ENCODE data around the gene SHB. TPM values are rescaled to one million over a fixed set of nuclear protein-coding genes. Genes with fewer than 3 reads are reported as not detected.
"Not testable (repeated sequence)": the region's sequence is repeated elsewhere in the genome, so short reads cannot be mapped to it uniquely, and the experiment has no call there.

SHB gene
- total RNA-seq, 1 donor from 2014 or later = 1.1 TPM

DNA sequence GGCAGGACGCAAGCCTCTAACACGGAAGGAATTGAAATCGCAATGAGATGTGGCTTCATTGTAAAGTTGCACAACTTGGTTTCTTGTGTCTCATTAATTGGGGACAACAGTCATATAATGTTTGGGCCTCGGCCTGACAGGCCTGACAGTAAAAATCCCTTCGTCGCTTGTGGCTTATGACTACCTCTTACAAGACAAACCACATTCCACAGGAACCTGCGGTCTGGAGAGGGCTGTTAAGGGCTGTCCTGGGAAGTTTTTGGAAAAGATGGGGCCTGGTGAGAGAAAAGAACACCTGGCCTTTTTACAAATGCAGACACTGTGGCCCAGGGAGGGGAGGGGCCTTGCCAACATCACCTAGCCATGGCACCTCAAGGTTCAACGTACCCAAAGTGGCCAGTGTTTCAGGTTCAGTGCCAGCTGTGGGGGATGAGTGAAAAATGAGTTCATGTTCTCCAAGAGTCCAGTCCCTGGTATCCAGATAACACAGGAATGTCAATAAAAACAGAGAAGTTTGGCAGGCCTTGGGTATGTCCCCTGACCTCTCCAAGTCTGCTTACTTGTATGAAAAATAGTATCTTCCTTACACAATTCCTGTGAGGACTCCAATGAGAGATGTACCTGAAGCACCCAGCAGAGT lies 22.2 kb downstream of the SHB start:
- Histone ChIP-seq H2AFZ (replicated peaks) (no peak overlapping the region), H4K20me1 (ENCODE audit: low read depth) (no peaks in the 10 kb centered on the region), H3K4me2 (peak overlapping the region; percentile 68), H3K4me3 (no peak overlapping the region), H3K27me3 (no peaks in the 10 kb centered on the region), H3K9me3 (ENCODE audit: low read depth) (no peaks in the 10 kb centered on the region), H3F3A (ENCODE audit: low read depth) (peaks cover 19% of the 10 kb centered on the region), H3K9ac (no peak overlapping the region), H3K36me3 (no peaks in the 10 kb centered on the region), H3K79me2 (ENCODE audit: low read depth) (peaks cover 4% of the 10 kb centered on the region), H3K27ac (no peak overlapping the region), H3K4me1 (peaks cover 20% of the 10 kb centered on the region)
- Mint-ChIP-seq H3K36me3 (peaks cover 1% of the 10 kb centered on the region), H3K4me3 (no peak overlapping the region), H3K27ac (peak overlapping the region; percentile 59), H3K27me3 (ENCODE audit: insufficient read depth, low read depth) (peaks cover 7% of the 10 kb centered on the region), H3K4me1 (peaks cover 44% of the 10 kb centered on the region), H3K9me3 (no peaks in the 10 kb centered on the region)
- no peak for DNase-seq (ENCODE audit: low spot score)
- TF ChIP-seq, protein P1, sequence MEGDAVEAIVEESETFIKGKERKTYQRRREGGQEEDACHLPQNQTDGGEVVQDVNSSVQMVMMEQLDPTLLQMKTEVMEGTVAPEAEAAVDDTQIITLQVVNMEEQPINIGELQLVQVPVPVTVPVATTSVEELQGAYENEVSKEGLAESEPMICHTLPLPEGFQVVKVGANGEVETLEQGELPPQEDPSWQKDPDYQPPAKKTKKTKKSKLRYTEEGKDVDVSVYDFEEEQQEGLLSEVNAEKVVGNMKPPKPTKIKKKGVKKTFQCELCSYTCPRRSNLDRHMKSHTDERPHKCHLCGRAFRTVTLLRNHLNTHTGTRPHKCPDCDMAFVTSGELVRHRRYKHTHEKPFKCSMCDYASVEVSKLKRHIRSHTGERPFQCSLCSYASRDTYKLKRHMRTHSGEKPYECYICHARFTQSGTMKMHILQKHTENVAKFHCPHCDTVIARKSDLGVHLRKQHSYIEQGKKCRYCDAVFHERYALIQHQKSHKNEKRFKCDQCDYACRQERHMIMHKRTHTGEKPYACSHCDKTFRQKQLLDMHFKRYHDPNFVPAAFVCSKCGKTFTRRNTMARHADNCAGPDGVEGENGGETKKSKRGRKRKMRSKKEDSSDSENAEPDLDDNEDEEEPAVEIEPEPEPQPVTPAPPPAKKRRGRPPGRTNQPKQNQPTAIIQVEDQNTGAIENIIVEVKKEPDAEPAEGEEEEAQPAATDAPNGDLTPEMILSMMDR (IDR thresholded peaks at IDR 0.05) = no peak
- no peak for TF ChIP-seq EZH2phosphoT487 (IDR thresholded peaks at IDR 0.05)

DNA sequence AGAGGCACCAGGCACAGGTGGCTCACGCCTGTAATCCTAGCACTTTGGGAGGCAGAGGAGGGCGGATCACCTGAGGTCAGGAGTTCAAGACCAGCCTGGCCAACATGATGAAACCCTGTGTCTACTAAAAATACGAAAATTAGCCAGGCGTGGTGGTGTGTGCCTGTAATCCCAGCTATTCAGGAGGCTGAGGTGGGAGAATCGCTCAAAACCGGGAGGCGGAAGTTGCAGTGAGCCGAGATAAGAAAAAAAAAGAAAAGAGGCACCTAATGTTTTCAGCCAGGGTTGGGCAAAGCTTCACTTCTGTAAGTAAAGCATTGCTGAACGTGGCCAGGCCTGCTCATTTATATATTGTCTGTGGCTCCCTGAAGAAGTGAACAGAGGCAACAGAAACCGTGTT lies 23.1 kb downstream of the SHB start:
- H3K9me3 ChIP-seq (ENCODE audit: low read depth); DNase-seq (ENCODE audit: low spot score); H3K4me3 ChIP-seq; H3K4me2 ChIP-seq; H3K36me3 Mint-ChIP-seq; H3K27me3 Mint-ChIP-seq (ENCODE audit: insufficient read depth, low read depth); H3K9me3 Mint-ChIP-seq; H2AFZ ChIP-seq (replicated peaks); H3K36me3 ChIP-seq; H3K79me2 ChIP-seq (ENCODE audit: low read depth); H3K4me3 Mint-ChIP-seq; H3K27me3 ChIP-seq; H3K27ac ChIP-seq; H4K20me1 ChIP-seq (ENCODE audit: low read depth); H3K27ac Mint-ChIP-seq; H3K9ac ChIP-seq: not testable (repeated sequence)
- H3F3A ChIP-seq (ENCODE audit: low read depth) = peaks cover 19% of the 10 kb centered on the region
- peaks cover 20% of the 10 kb centered on the region for H3K4me1 ChIP-seq
- peaks cover 45% of the 10 kb centered on the region for H3K4me1 Mint-ChIP-seq

DNA sequence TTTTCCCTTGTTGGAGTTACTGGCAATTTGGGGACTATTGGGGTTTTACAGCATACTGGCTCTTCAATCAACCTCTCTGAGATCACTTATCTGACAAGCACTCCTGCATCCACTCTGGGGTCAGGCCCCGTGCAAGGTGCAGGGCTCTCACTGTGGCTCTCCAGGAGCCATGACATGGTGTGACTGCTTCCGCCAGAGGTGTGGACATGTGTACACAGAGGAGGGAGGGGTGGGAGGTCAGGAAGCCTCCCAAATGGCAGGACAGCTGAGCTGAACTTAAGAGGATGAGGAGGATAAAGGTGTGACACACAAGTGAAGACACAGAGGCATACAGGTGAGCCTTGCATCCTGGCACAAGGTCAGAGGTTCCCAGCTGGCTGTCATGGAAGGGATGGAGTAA lies 24.3 kb downstream of the SHB start:
- no peaks in the 10 kb centered on the region for H3K36me3 Mint-ChIP-seq
- Histone ChIP-seq H3K4me2 (no peak overlapping the region), H3K4me1 (peaks cover 21% of the 10 kb centered on the region), H3K9ac (no peak overlapping the region), H3K9me3 (ENCODE audit: low read depth) (no peaks in the 10 kb centered on the region), H3K27ac (no peak overlapping the region), H3K79me2 (ENCODE audit: low read depth) (peaks cover 4% of the 10 kb centered on the region), H3K27me3 (no peaks in the 10 kb centered on the region), H4K20me1 (ENCODE audit: low read depth) (no peaks in the 10 kb centered on the region), H3F3A (ENCODE audit: low read depth) (peaks cover 19% of the 10 kb centered on the region), H3K4me3 (no peak overlapping the region), H2AFZ (replicated peaks) (no peak overlapping the region), H3K36me3 (no peaks in the 10 kb centered on the region)
- H3K27me3 Mint-ChIP-seq (ENCODE audit: insufficient read depth, low read depth) = peaks cover 7% of the 10 kb centered on the region
- no peak overlapping the region for H3K27ac Mint-ChIP-seq
- no peak for DNase-seq (ENCODE audit: low spot score)
- no peaks in the 10 kb centered on the region for H3K9me3 Mint-ChIP-seq
- no peak overlapping the region for H3K4me3 Mint-ChIP-seq
- H3K4me1 Mint-ChIP-seq = peaks cover 52% of the 10 kb centered on the region
- TF ChIP-seq, protein P1 (IDR thresholded peaks at IDR 0.05) = no peak
- TF ChIP-seq EZH2phosphoT487 (IDR thresholded peaks at IDR 0.05) = no peak
- TF ChIP-seq EZH2 (IDR thresholded peaks at IDR 0.05) = no peak

DNA sequence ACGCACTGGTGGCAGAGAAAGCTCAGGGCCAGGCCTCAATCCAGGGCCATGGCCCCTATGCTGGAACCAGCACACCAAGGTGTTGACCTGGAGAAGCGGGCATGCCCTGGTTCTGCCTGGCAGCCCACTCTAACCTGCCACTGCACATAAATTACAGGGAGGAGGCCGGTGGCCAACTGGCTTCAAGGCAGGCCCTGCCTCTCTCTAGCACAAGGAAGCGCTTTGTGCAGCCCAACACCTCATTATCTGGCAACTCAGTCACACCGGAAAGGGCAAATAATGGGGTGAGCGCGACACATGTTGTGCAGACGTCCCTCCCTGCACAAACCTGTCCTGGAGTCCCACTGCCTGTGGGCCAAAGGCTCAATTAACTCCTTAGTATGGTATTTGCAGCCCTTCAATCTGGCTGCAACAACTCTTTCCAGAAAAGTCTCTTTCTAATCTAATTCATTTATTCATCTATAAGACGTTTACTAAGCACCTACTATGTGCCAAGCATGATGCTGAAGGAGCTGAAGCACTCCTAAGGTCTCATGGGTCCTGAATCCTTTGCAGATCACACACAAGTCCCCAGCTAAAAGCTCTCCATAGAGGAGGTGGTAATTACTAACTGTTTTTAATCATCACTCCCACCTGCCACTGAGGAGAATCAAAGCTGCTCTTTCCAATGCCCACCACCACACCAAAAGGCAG lies 24.9 kb downstream of the SHB start:
- H4K20me1 ChIP-seq (ENCODE audit: low read depth) = no peaks in the 10 kb centered on the region
- TF ChIP-seq, protein P1 (IDR thresholded peaks at IDR 0.05) = no peak
- TF ChIP-seq EZH2 (IDR thresholded peaks at IDR 0.05) = no peak
- TF ChIP-seq EZH2phosphoT487 (IDR thresholded peaks at IDR 0.05) = no peak
- Mint-ChIP-seq H3K27me3 (ENCODE audit: insufficient read depth, low read depth) (peaks cover 7% of the 10 kb centered on the region), H3K36me3 (no peaks in the 10 kb centered on the region), H3K9me3 (no peaks in the 10 kb centered on the region), H3K4me3 (no peak overlapping the region), H3K4me1 (peaks cover 57% of the 10 kb centered on the region), H3K27ac (no peak overlapping the region)
- H3K27ac ChIP-seq = no peak overlapping the region
- H3K4me2 ChIP-seq = no peak overlapping the region
- peaks cover 27% of the 10 kb centered on the region for H3K4me1 ChIP-seq
- no peaks in the 10 kb centered on the region for H3K9me3 ChIP-seq (ENCODE audit: low read depth)
- no peak for DNase-seq (ENCODE audit: low spot score)
- H3K79me2 ChIP-seq (ENCODE audit: low read depth) = peaks cover 4% of the 10 kb centered on the region
- no peak overlapping the region for H3K9ac ChIP-seq
- no peak overlapping the region for H3K4me3 ChIP-seq
- no peaks in the 10 kb centered on the region for H3K36me3 ChIP-seq
- peaks cover 24% of the 10 kb centered on the region for H3F3A ChIP-seq (ENCODE audit: low read depth)
- H2AFZ ChIP-seq (replicated peaks) = no peak overlapping the region
- H3K27me3 ChIP-seq = no peaks in the 10 kb centered on the region
